ENCODE data around the gene BLVRB.

BLVRB gene

DNA sequence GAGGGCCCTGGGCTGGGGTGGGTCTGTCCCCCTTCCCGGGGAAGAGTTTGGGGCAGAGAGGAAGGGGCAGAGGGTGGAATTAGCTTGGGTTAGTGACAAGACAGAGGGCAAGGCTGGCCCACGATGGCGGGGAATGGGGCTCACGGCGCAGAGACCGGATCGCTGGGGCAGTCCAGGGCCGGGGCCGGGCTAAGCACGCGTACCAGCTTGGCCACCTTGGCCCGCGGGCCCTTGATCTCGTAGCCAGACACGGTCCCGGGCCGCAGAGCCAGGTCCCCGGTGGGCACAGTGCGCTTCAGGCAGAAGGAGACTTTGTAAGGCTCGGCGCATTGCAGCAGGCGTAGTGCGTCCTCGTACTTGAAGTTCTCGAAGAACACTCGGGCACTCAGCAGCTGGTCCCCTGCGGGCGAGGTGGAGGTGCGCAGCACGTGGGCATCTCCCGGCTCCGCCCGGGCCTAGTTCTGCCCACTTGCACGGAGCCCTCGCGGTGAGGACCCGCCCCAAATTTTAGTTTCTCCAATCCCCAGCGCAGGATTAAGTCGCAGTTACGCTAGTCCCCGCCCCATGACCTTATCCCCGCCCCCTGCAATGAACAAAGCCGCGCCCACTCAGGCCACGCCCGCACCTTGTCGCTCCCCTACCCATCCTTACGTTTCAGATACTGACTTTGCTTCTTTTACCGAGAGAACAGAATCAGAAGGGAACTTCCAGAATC, 67.0 kb downstream of the BLVRB start:
- DNase-seq (ENCODE audit: low read depth, low spot score): no peak
- H3K9me3 ChIP-seq (ENCODE audit: low read depth, low read length): no peaks in the 10 kb centered on the region
- no peak overlapping the region for H3K4me3 ChIP-seq
- H3K9ac ChIP-seq (ENCODE audit: insufficient read length): no peak overlapping the region
- H3K27ac ChIP-seq: no peak overlapping the region
- no peak for TF ChIP-seq EZH2 (IDR thresholded peaks at IDR 0.05)
- TF ChIP-seq POLR2AphosphoS5 (IDR thresholded peaks at IDR 0.05; ENCODE audit: borderline replicate concordance, low read depth, low read length): no peak
- TF ChIP-seq FOXP2 (optimal IDR thresholded peaks at IDR 0.05; ENCODE audit: control extremely low read depth, extremely low read length, insufficient read depth): no peak
- no peaks in the 10 kb centered on the region for H3K36me3 ChIP-seq (ENCODE audit: insufficient read depth, low read length)

Data from SK-N-MC (cell line).